Endodermal cell (in vitro differentiated cells): ENCODE measurements around the gene CEBPZOS. TPM values are rescaled to one million over a fixed set of nuclear protein-coding genes. Genes with fewer than 3 reads are reported as not detected.
"Not testable (repeated sequence)": the region's sequence is repeated elsewhere in the genome, so short reads cannot be mapped to it uniquely, and the experiment has no call there.

Source experiments
- DNase-seq: peaks from one replicate; pipeline ENCODE4 v3.0.0-alpha.2; 2017
- H3K27ac ChIP-seq: 2 replicates; pipeline ENCODE4 v1.5.1; 2013; ENCODE audit warnings: mild to moderate bottlenecking, low read depth, low read length, moderate library complexity
- H3K27me3 ChIP-seq: 2 replicates; pipeline ENCODE4 v1.6.1; 2013; ENCODE audit warnings: mild to moderate bottlenecking, low read length, moderate library complexity; ENCODE audit not compliant: insufficient read depth, control insufficient read depth, poor library complexity, severe bottlenecking
- H3K36me3 ChIP-seq: 2 replicates; pipeline ENCODE4 v1.7.0; 2013; ENCODE audit warnings: mild to moderate bottlenecking, low read length, moderate library complexity; ENCODE audit not compliant: control insufficient read depth, insufficient read depth
- H3K4me1 ChIP-seq: one replicate; pipeline ENCODE4 v1.7.0; 2013; ENCODE audit warnings: low read length; ENCODE audit not compliant: control insufficient read depth, insufficient read depth
- H3K4me3 ChIP-seq: 2 replicates; pipeline ENCODE4 v1.5.1; 2013; ENCODE audit warnings: mild to moderate bottlenecking, low read length, moderate library complexity
- H3K9ac ChIP-seq: 2 replicates; pipeline ENCODE4 v1.6.1; 2013; ENCODE audit warnings: mild to moderate bottlenecking, low read length, moderate library complexity; ENCODE audit not compliant: poor library complexity, severe bottlenecking; ENCODE audit errors: extremely low read depth
- H3K9me3 ChIP-seq: 2 replicates; pipeline ENCODE4 v1.6.1; 2013; ENCODE audit warnings: mild to moderate bottlenecking, low read length, moderate library complexity; ENCODE audit not compliant: control insufficient read depth
- H3K27ac Mint-ChIP-seq: 2 replicates; pipeline ENCODE4 v1.8.0; 2020; ENCODE audit warnings: mixed read lengths
- H3K27me3 Mint-ChIP-seq: 2 replicates; pipeline ENCODE4 v1.8.0; 2021; ENCODE audit warnings: mild to moderate bottlenecking, mixed read lengths; ENCODE audit not compliant: insufficient read depth
- H3K36me3 Mint-ChIP-seq: 2 replicates; pipeline ENCODE4 v1.8.0; 2020; ENCODE audit warnings: low read depth, mixed read lengths
- H3K4me1 Mint-ChIP-seq: 2 replicates; pipeline ENCODE4 v1.8.0; 2020; ENCODE audit warnings: mixed read lengths
- H3K4me3 Mint-ChIP-seq: 2 replicates; pipeline ENCODE4 v1.8.0; 2020; ENCODE audit warnings: mild to moderate bottlenecking, moderate library complexity, mixed read lengths
- H3K9me3 Mint-ChIP-seq: 2 replicates; pipeline ENCODE4 v1.8.0; 2020; ENCODE audit warnings: mild to moderate bottlenecking, mixed read lengths
- WGBS, 2 experiments: methylation state at CpG; one replicate each; pipeline versions ENCODE4 v1.1.5 to v1.1.7; 2013; ENCODE audit warnings: missing lambda C conversion rate in 2 of 2, mixed read lengths in 1 of 2; ENCODE audit not compliant: insufficient coverage in 1 of 2, insufficient read length in 1 of 2; 5-methylcytosine and 5-hydroxymethylcytosine counted together
- total RNA-seq, 2 donors: library from RNA; stranded (reverse); fragmentation: NEBNext Ultra II Directional in 1 of 2; extraction: Animal tissue kit (Norgen Biotek cat#: 25700) in 1 of 2; gene quantifications; 2 replicates in 1 of 2; 3 replicates in 1 of 2; pipeline ENCODE4 v1.2.1, GENCODE V29; 2021
- TF ChIP-seq, protein P1 (sequence below): fragments of 200-600 bp; sonication (generic); conservative IDR thresholded peaks from 2 replicates; pipeline ENCODE4 v1.5.0; 2021; ENCODE audit warnings: antibody characterized with exemption, mild to moderate bottlenecking

The CEBPZOS gene
- total RNA-seq, 2 donors from 2014 or later, result 4.4 to 11.8 TPM

DNA sequence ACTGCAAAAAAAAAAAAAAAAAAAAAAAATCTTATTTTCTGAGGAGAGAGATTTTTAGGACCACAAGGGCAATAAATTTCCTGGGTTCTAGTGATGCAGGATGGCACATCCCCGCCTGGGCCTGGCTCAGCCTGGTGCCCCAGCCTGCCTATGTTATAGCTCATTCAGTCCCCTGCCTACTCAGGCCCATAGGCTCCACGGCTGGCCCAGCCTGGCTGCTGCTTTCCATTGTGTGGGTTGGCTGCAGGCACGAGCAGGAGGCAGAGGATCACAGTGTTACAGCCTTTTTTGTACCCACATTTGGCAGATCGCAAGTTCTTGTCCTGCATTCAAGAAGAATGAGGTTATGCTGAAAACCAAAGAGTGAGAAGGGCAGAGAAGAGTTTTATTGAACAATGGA, 5.0 kb upstream of the CEBPZOS start:
- Mint-ChIP-seq H3K9me3 (peaks cover 2% of the 10 kb centered on the region), H3K27me3 (no peaks in the 10 kb centered on the region), H3K36me3 (no peaks in the 10 kb centered on the region), H3K4me1 (peaks cover 31% of the 10 kb centered on the region), H3K4me3 (no peak overlapping the region), H3K27ac (peak overlapping the region; percentile 24)
- TF ChIP-seq, protein P1, sequence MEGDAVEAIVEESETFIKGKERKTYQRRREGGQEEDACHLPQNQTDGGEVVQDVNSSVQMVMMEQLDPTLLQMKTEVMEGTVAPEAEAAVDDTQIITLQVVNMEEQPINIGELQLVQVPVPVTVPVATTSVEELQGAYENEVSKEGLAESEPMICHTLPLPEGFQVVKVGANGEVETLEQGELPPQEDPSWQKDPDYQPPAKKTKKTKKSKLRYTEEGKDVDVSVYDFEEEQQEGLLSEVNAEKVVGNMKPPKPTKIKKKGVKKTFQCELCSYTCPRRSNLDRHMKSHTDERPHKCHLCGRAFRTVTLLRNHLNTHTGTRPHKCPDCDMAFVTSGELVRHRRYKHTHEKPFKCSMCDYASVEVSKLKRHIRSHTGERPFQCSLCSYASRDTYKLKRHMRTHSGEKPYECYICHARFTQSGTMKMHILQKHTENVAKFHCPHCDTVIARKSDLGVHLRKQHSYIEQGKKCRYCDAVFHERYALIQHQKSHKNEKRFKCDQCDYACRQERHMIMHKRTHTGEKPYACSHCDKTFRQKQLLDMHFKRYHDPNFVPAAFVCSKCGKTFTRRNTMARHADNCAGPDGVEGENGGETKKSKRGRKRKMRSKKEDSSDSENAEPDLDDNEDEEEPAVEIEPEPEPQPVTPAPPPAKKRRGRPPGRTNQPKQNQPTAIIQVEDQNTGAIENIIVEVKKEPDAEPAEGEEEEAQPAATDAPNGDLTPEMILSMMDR, result no peak
- Histone ChIP-seq H3K27me3 (no peaks in the 10 kb centered on the region), H3K9ac (no peak overlapping the region), H3K9me3 (no peaks in the 10 kb centered on the region), H3K27ac (no peak overlapping the region), H3K4me3 (no peak overlapping the region), H3K4me1 (peaks cover 11% of the 10 kb centered on the region), H3K36me3 (no peaks in the 10 kb centered on the region)
- DNase-seq, result peak; percentile 70
- 84 to 86% methylated on average over 2 to 4 of the region's 4 CpGs for WGBS, 2 experiments

GRCh38 chr2:37191747-37192146, 4.5 kb upstream of the CEBPZOS start:
- TF ChIP-seq, protein P1, result no peak
- peak; percentile 71 for DNase-seq
- no peaks in the 10 kb centered on the region for H3K27me3 Mint-ChIP-seq

GRCh38 chr2:37192551-37192950, 3.7 kb upstream of the CEBPZOS start:
- peak overlapping the region; percentile 74 for H3K27ac Mint-ChIP-seq
- no peak overlapping the region for H3K4me3 ChIP-seq
- H3K9ac ChIP-seq, result no peak overlapping the region
- no peak overlapping the region for H3K27ac ChIP-seq
- peaks cover 31% of the 10 kb centered on the region for H3K4me1 Mint-ChIP-seq
- whole genome bisulfite sequencing, 2 experiments, result 75% methylated on average over 1 of the region's 1 CpG; no CpG with 5 or more reads in 1 of the 2 experiments
- peaks cover 11% of the 10 kb centered on the region for H3K4me1 ChIP-seq
- no peaks in the 10 kb centered on the region for H3K9me3 ChIP-seq
- H3K36me3 Mint-ChIP-seq, result no peaks in the 10 kb centered on the region
- TF ChIP-seq, protein P1, result no peak
- H3K9me3 Mint-ChIP-seq, result peaks cover 3% of the 10 kb centered on the region
- DNase-seq, result no peak
- H3K27me3 Mint-ChIP-seq, result no peaks in the 10 kb centered on the region
- H3K4me3 Mint-ChIP-seq, result no peak overlapping the region
- no peaks in the 10 kb centered on the region for H3K27me3 ChIP-seq
- H3K36me3 ChIP-seq, result no peaks in the 10 kb centered on the region

More at GRCh38 chr2:37191747-37192146, 4.5 kb upstream of the CEBPZOS start:
- Histone ChIP-seq H3K4me1 (peaks cover 11% of the 10 kb centered on the region), H3K27me3 (no peaks in the 10 kb centered on the region), H3K27ac (no peak overlapping the region), H3K9ac (no peak overlapping the region), H3K9me3 (no peaks in the 10 kb centered on the region), H3K36me3 (no peaks in the 10 kb centered on the region), H3K4me3 (no peak overlapping the region)
- Mint-ChIP-seq H3K4me1 (peaks cover 31% of the 10 kb centered on the region), H3K4me3 (no peak overlapping the region), H3K27ac (no peak overlapping the region), H3K36me3 (no peaks in the 10 kb centered on the region), H3K9me3 (peaks cover 3% of the 10 kb centered on the region)
- WGBS, 2 experiments, result 77 to 83% methylated on average over 2 to 6 of the region's 6 CpGs

DNA sequence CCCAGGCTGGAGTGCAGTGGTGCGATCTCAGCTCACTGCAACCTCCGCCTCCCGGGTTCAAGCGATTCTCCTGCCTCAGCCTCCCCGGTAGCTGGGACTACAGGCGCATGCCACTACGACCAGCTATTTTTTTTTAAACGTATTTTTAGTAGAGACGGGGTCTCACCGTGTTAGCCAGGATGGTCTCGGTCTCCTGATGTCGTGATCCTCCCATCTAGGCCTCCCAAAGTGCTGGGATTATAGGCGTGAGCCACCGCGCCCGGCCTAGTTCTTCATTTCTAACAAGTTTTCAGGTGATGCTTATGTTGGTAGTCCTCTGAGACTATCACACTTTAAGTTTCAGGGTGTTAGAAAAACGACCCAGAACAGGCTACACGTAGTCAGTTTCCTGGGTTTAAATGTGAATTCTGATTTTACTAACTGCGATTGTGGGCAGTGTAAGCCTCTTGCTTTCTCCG, 405 bp upstream of the CEBPZOS start:
- H3K9me3 Mint-ChIP-seq, DNase-seq, H3K4me1 ChIP-seq, H3K4me3 ChIP-seq, H3K36me3 Mint-ChIP-seq, H3K27ac Mint-ChIP-seq, H3K9ac ChIP-seq, H3K27me3 ChIP-seq, H3K27ac ChIP-seq, H3K27me3 Mint-ChIP-seq, H3K9me3 ChIP-seq, H3K36me3 ChIP-seq: not testable (repeated sequence)
- Mint-ChIP-seq H3K4me1 (peaks cover 29% of the 10 kb centered on the region), H3K4me3 (peak overlapping the region; percentile 66)
- 95% methylated on average over 18 to 20 of the region's 20 CpGs for WGBS, 2 experiments
